CD4-positive, CD25-positive, alpha-beta regulatory T cell (primary cell): ENCODE data around the gene PRDM16. TPM values are rescaled to one million over a fixed set of nuclear protein-coding genes. Genes with fewer than 3 reads are reported as not detected.

Experiments used
- ATAC-seq, 2 donors: fragments of 150-1000 bp; cut with Tn5 transposase; one replicate each; pipeline ENCODE4 v1.10.0; 2021; ENCODE audit warnings: low read depth in 2 of 2, moderate number of reproducible peaks in 2 of 2, moderate library complexity in 1 of 2
- DNase-seq, 3 donors: peaks; one replicate each; pipeline versions ENCODE4 v3.0.0 to v3.0.0-alpha.2; 2012 to 2022; ENCODE audit warnings: mixed read lengths in 1 of 3
- H3K27ac ChIP-seq: one replicate; pipeline ENCODE4 v1.7.0; 2013; ENCODE audit warnings: mild to moderate bottlenecking, low read length; ENCODE audit not compliant: insufficient read depth, poor library complexity, severe bottlenecking
- H3K27me3 ChIP-seq: one replicate; pipeline ENCODE4 v1.7.0; 2013; ENCODE audit warnings: low read length; ENCODE audit not compliant: control insufficient read depth, insufficient read depth
- H3K36me3 ChIP-seq: one replicate; pipeline ENCODE4 v1.7.0; 2013; ENCODE audit warnings: mild to moderate bottlenecking, low read length, moderate library complexity; ENCODE audit not compliant: control insufficient read depth, insufficient read depth
- H3K4me1 ChIP-seq: 2 replicates; pipeline ENCODE4 v1.7.0; 2013; ENCODE audit warnings: mild to moderate bottlenecking, low read length; ENCODE audit not compliant: insufficient read depth, control insufficient read depth, poor library complexity, severe bottlenecking
- H3K4me3 ChIP-seq: one replicate; pipeline ENCODE4 v1.7.0; 2013; ENCODE audit warnings: low read depth, mild to moderate bottlenecking, low read length, moderate library complexity
- H3K9me3 ChIP-seq, 2 experiments: 1 replicate in 1 of 2; 2 replicates in 1 of 2; pipeline ENCODE4 v1.7.0; 2013; ENCODE audit warnings: low read length in 2 of 2, mild to moderate bottlenecking in 1 of 2, moderate library complexity in 1 of 2; ENCODE audit not compliant: control insufficient read depth in 2 of 2
- H3K27ac Mint-ChIP-seq, 3 donors: one replicate each; pipeline ENCODE4 v1.8.0; 2020 to 2022; ENCODE audit warnings: mild to moderate bottlenecking in 3 of 3, mixed read lengths in 3 of 3, moderate library complexity in 2 of 3
- H3K27me3 Mint-ChIP-seq: one replicate; pipeline ENCODE4 v1.8.0; 2022; ENCODE audit warnings: mild to moderate bottlenecking, mixed read lengths
- H3K36me3 Mint-ChIP-seq: one replicate; pipeline ENCODE4 v1.8.0; 2020; ENCODE audit warnings: mixed read lengths
- H3K4me1 Mint-ChIP-seq, 4 donors: one replicate each; pipeline ENCODE4 v1.8.0; 2020 to 2022; ENCODE audit warnings: mixed read lengths in 4 of 4, mild to moderate bottlenecking in 1 of 4
- H3K4me3 Mint-ChIP-seq, 4 donors: one replicate each; pipeline ENCODE4 v1.8.0; 2020 to 2022; ENCODE audit warnings: mild to moderate bottlenecking in 4 of 4, mixed read lengths in 4 of 4, moderate library complexity in 3 of 4
- H3K9me3 Mint-ChIP-seq, 7 donors: one replicate each; pipeline ENCODE4 v1.8.0; 2020 to 2022; ENCODE audit warnings: mixed read lengths in 7 of 7, mild to moderate bottlenecking in 3 of 7, moderate library complexity in 2 of 7
- polyA plus RNA-seq, 4 donors: library from polyadenylated mRNA; unstranded; fragments of 300-500 nt; fragmentation: Illumina TruSeq; gene quantifications; one replicate each; pipeline ENCODE4 v1.2.3, GENCODE V29; 2021
- total RNA-seq: library from RNA; stranded (reverse); gene quantifications from one replicate; pipeline ENCODE4 v1.2.3, GENCODE V29; 2022

The PRDM16 gene
- total and polyA plus RNA-seq, 5 donors from 2014 or later: 0.27 TPM; not detected in 4

- H3K4me1 Mint-ChIP-seq: no peaks in the 10 kb centered on the region
- no peak overlapping the region for H3K27ac ChIP-seq
- H3K27ac Mint-ChIP-seq: no peak overlapping the region
- no peaks in the 10 kb centered on the region for H3K27me3 Mint-ChIP-seq
- H3K27me3 ChIP-seq: no peaks in the 10 kb centered on the region
- no peaks in the 10 kb centered on the region for H3K36me3 ChIP-seq
- DNase-seq (no peak), ATAC-seq (no peak)
- H3K4me1 ChIP-seq: no peaks in the 10 kb centered on the region
- no peaks in the 10 kb centered on the region for H3K9me3 ChIP-seq
- no peak overlapping the region for H3K4me3 Mint-ChIP-seq
- no peak overlapping the region for H3K4me3 ChIP-seq
- H3K9me3 Mint-ChIP-seq: no peaks in the 10 kb centered on the region
- H3K36me3 Mint-ChIP-seq: no peaks in the 10 kb centered on the region
These were observed 172.2 kb downstream of the PRDM16 start for GRCh38 chr1:3241236-3241550.

GRCh38 chr1:3241673-3242407, 172.8 kb downstream of the PRDM16 start:
- no peaks in the 10 kb centered on the region for H3K9me3 ChIP-seq
- H3K36me3 ChIP-seq: no peaks in the 10 kb centered on the region
- no peak overlapping the region for H3K27ac ChIP-seq
- H3K4me1 ChIP-seq: no peaks in the 10 kb centered on the region
- H3K4me3 Mint-ChIP-seq: no peak overlapping the region
- DNase-seq (no peak), ATAC-seq (peak in 1 of 2 donors; percentile 14)
- no peaks in the 10 kb centered on the region for H3K27me3 ChIP-seq
- H3K4me1 Mint-ChIP-seq: no peaks in the 10 kb centered on the region
- H3K27me3 Mint-ChIP-seq: no peaks in the 10 kb centered on the region
- no peak overlapping the region for H3K27ac Mint-ChIP-seq
- H3K36me3 Mint-ChIP-seq: no peaks in the 10 kb centered on the region
- peaks cover 0 to under 1% (median 0%) of the 10 kb centered on the region in 7 donors for H3K9me3 Mint-ChIP-seq
- H3K4me3 ChIP-seq: no peak overlapping the region

GRCh38 chr1:3242408-3243260, 173.6 kb downstream of the PRDM16 start:
- Histone ChIP-seq H3K27ac (no peak overlapping the region), H3K27me3 (no peaks in the 10 kb centered on the region), H3K9me3 (no peaks in the 10 kb centered on the region), H3K4me3 (no peak overlapping the region), H3K4me1 (no peaks in the 10 kb centered on the region), H3K36me3 (no peaks in the 10 kb centered on the region)
- Mint-ChIP-seq H3K27me3 (no peaks in the 10 kb centered on the region), H3K4me3 (no peak overlapping the region), H3K36me3 (no peaks in the 10 kb centered on the region), H3K4me1 (no peaks in the 10 kb centered on the region), H3K27ac (peak overlapping the region in 1 of 3 donors; percentile 56), H3K9me3 (peaks cover 0 to 2% (median 0%) of the 10 kb centered on the region in 7 donors)
- DNase-seq (no peak), ATAC-seq (no peak)

GRCh38 chr1:3243304-3243703, 174.3 kb downstream of the PRDM16 start:
- H3K36me3 ChIP-seq: no peaks in the 10 kb centered on the region
- H3K9me3 ChIP-seq: no peaks in the 10 kb centered on the region
- no peaks in the 10 kb centered on the region for H3K27me3 Mint-ChIP-seq
- no peak overlapping the region for H3K27ac ChIP-seq
- H3K4me1 ChIP-seq: no peaks in the 10 kb centered on the region
- H3K9me3 Mint-ChIP-seq: peaks cover 0 to 2% (median 0%) of the 10 kb centered on the region in 7 donors
- DNase-seq: no peak
- H3K4me1 Mint-ChIP-seq: no peaks in the 10 kb centered on the region
- no peak overlapping the region for H3K4me3 ChIP-seq
- no peak overlapping the region for H3K4me3 Mint-ChIP-seq
- no peaks in the 10 kb centered on the region for H3K36me3 Mint-ChIP-seq
- no peak for ATAC-seq
- no peaks in the 10 kb centered on the region for H3K27me3 ChIP-seq
- H3K27ac Mint-ChIP-seq: peak overlapping the region in 1 of 3 donors; percentile 56

GRCh38 chr1:3244025-3244926, 175.3 kb downstream of the PRDM16 start:
- Mint-ChIP-seq H3K9me3 (peaks cover 0 to 2% (median 0%) of the 10 kb centered on the region in 7 donors), H3K27me3 (no peaks in the 10 kb centered on the region), H3K4me1 (no peaks in the 10 kb centered on the region), H3K27ac (no peak overlapping the region), H3K4me3 (no peak overlapping the region), H3K36me3 (no peaks in the 10 kb centered on the region)
- Histone ChIP-seq H3K36me3 (no peaks in the 10 kb centered on the region), H3K4me1 (no peaks in the 10 kb centered on the region), H3K27ac (no peak overlapping the region), H3K27me3 (no peaks in the 10 kb centered on the region), H3K4me3 (no peak overlapping the region), H3K9me3 (no peaks in the 10 kb centered on the region)
- ATAC-seq: no peak
- DNase-seq: no peak

- no peaks in the 10 kb centered on the region for H3K36me3 ChIP-seq
- no peaks in the 10 kb centered on the region for H3K36me3 Mint-ChIP-seq
- no peaks in the 10 kb centered on the region for H3K27me3 Mint-ChIP-seq
- H3K27ac Mint-ChIP-seq: no peak overlapping the region
- DNase-seq: no peak
- no peaks in the 10 kb centered on the region for H3K4me1 ChIP-seq
- ATAC-seq: no peak
- H3K9me3 ChIP-seq: no peaks in the 10 kb centered on the region
- H3K4me3 Mint-ChIP-seq: no peak overlapping the region
- H3K27ac ChIP-seq: no peak overlapping the region
- no peak overlapping the region for H3K4me3 ChIP-seq
- peaks cover 0 to 2% (median 0%) of the 10 kb centered on the region in 7 donors for H3K9me3 Mint-ChIP-seq
- no peaks in the 10 kb centered on the region for H3K4me1 Mint-ChIP-seq
- no peaks in the 10 kb centered on the region for H3K27me3 ChIP-seq
These were observed 175.9 kb downstream of the PRDM16 start for GRCh38 chr1:3244927-3245315.

GRCh38 chr1:3245344-3245743, 176.3 kb downstream of the PRDM16 start:
- Histone ChIP-seq H3K9me3 (no peaks in the 10 kb centered on the region), H3K27me3 (no peaks in the 10 kb centered on the region), H3K4me3 (no peak overlapping the region), H3K4me1 (no peaks in the 10 kb centered on the region), H3K27ac (no peak overlapping the region), H3K36me3 (no peaks in the 10 kb centered on the region)
- DNase-seq: no peak
- Mint-ChIP-seq H3K9me3 (peaks cover 0 to 2% (median 0%) of the 10 kb centered on the region in 7 donors), H3K36me3 (no peaks in the 10 kb centered on the region), H3K27me3 (no peaks in the 10 kb centered on the region), H3K27ac (no peak overlapping the region), H3K4me3 (no peak overlapping the region), H3K4me1 (no peaks in the 10 kb centered on the region)
- ATAC-seq: no peak
